ENCODE data around the gene UGGT2. TPM values are rescaled to one million over a fixed set of nuclear protein-coding genes. Genes with fewer than 3 reads are reported as not detected.

Gene UGGT2
- total RNA-seq, 1 donor from 2014 or later: 39.6 TPM

GRCh38 chr13:95805921-95806320 is 247.3 kb downstream of the UGGT2 start:
- H3K36me3 ChIP-seq (ENCODE audit: control insufficient read depth, insufficient read depth, low read length): peaks cover 1% of the 10 kb centered on the region
- TF ChIP-seq CTCF (IDR thresholded peaks at IDR 0.05; ENCODE audit: insufficient read depth, low read length, poor library complexity, severe bottlenecking): no peak
- no peaks in the 10 kb centered on the region for H3K27me3 ChIP-seq (ENCODE audit: control insufficient read depth, insufficient read depth, low read length)
- H3K4me3 ChIP-seq (ENCODE audit: low read depth, low read length): no peak overlapping the region
- no peak for DNase-seq (ENCODE audit: low read depth)

GRCh38 chr13:95801825-95802224 is 251.4 kb downstream of the UGGT2 start:
- no peak for DNase-seq (ENCODE audit: low read depth)
- no peaks in the 10 kb centered on the region for H3K27me3 ChIP-seq (ENCODE audit: control insufficient read depth, insufficient read depth, low read length)
- H3K36me3 ChIP-seq (ENCODE audit: control insufficient read depth, insufficient read depth, low read length): no peaks in the 10 kb centered on the region
- H3K4me3 ChIP-seq (ENCODE audit: low read depth, low read length): no peak overlapping the region
- TF ChIP-seq CTCF (IDR thresholded peaks at IDR 0.05; ENCODE audit: insufficient read depth, low read length, poor library complexity, severe bottlenecking): no peak

- no peak for TF ChIP-seq CTCF (IDR thresholded peaks at IDR 0.05; ENCODE audit: insufficient read depth, low read length, poor library complexity, severe bottlenecking)
- no peak for DNase-seq (ENCODE audit: low read depth)
- no peaks in the 10 kb centered on the region for H3K36me3 ChIP-seq (ENCODE audit: control insufficient read depth, insufficient read depth, low read length)
- no peak overlapping the region for H3K4me3 ChIP-seq (ENCODE audit: low read depth, low read length)
- H3K27me3 ChIP-seq (ENCODE audit: control insufficient read depth, insufficient read depth, low read length): no peaks in the 10 kb centered on the region
These were observed 252.8 kb downstream of the UGGT2 start for GRCh38 chr13:95800436-95800835.

GRCh38 chr13:95797016-95797415 is 256.2 kb downstream of the UGGT2 start:
- TF ChIP-seq CTCF (IDR thresholded peaks at IDR 0.05; ENCODE audit: insufficient read depth, low read length, poor library complexity, severe bottlenecking): no peak
- no peaks in the 10 kb centered on the region for H3K27me3 ChIP-seq (ENCODE audit: control insufficient read depth, insufficient read depth, low read length)
- DNase-seq (ENCODE audit: low read depth): no peak
- H3K4me3 ChIP-seq (ENCODE audit: low read depth, low read length): no peak overlapping the region
- H3K36me3 ChIP-seq (ENCODE audit: control insufficient read depth, insufficient read depth, low read length): no peaks in the 10 kb centered on the region

GRCh38 chr13:95793781-95794180 is 259.4 kb downstream of the UGGT2 start:
- H3K36me3 ChIP-seq (ENCODE audit: control insufficient read depth, insufficient read depth, low read length): peaks cover 1% of the 10 kb centered on the region
- H3K27me3 ChIP-seq (ENCODE audit: control insufficient read depth, insufficient read depth, low read length): no peaks in the 10 kb centered on the region
- H3K4me3 ChIP-seq (ENCODE audit: low read depth, low read length): no peak overlapping the region

More at GRCh38 chr13:95793781-95794180, 259.4 kb downstream of the UGGT2 start:
- no peak for DNase-seq (ENCODE audit: low read depth)
- no peak for TF ChIP-seq CTCF (IDR thresholded peaks at IDR 0.05; ENCODE audit: insufficient read depth, low read length, poor library complexity, severe bottlenecking)
